WTC11 (cell line): Measurements from ENCODE around the gene BMP5.

ENCODE experiments used
- ATF1 ChIP-seq: sonication (generic); formaldehyde crosslinking; IDR thresholded peaks from 2 replicates; pipeline ENCODE4 v1.8.1; 2023; ENCODE audit warnings: mild to moderate bottlenecking, moderate library complexity, missing genetic modification reagents
- FOXJ3 ChIP-seq: sonication (generic); formaldehyde crosslinking; IDR thresholded peaks from 2 replicates; pipeline ENCODE4 v1.9.0; 2021; ENCODE audit warnings: missing genetic modification reagents, mild to moderate bottlenecking, borderline replicate concordance
- FOXK1 ChIP-seq: sonication (generic); formaldehyde crosslinking; IDR thresholded peaks from 2 replicates; pipeline ENCODE4 v1.8.0; 2022; ENCODE audit warnings: mild to moderate bottlenecking, moderate library complexity, missing genetic modification reagents
- NFYB ChIP-seq: sonication (generic); formaldehyde crosslinking; conservative IDR thresholded peaks from 2 replicates; pipeline ENCODE4 v1.8.0; 2022; ENCODE audit warnings: low read depth, missing genetic modification reagents
- TF ChIP-seq, protein P1 (sequence below): sonication (generic); formaldehyde crosslinking; IDR thresholded peaks from 2 replicates; pipeline ENCODE4 v1.8.0; 2022; ENCODE audit warnings: missing genetic modification reagents
- TF ChIP-seq, protein P2 (sequence below): fragments of 200-600 bp; IDR thresholded peaks from 2 replicates; pipeline ENCODE4 v1.8.0; 2022; ENCODE audit warnings: antibody characterized with exemption
- TF ChIP-seq, protein P3 (sequence below): sonication (generic); formaldehyde crosslinking; IDR thresholded peaks from 2 replicates; pipeline ENCODE4 v1.8.1; 2022; ENCODE audit warnings: mild to moderate bottlenecking, missing genetic modification reagents, moderate library complexity, borderline replicate concordance
- TF ChIP-seq, protein P4 (sequence below): sonication (generic); formaldehyde crosslinking; IDR thresholded peaks from 2 replicates; pipeline ENCODE4 v1.8.1; 2023; ENCODE audit warnings: mild to moderate bottlenecking, missing genetic modification reagents

DNA sequence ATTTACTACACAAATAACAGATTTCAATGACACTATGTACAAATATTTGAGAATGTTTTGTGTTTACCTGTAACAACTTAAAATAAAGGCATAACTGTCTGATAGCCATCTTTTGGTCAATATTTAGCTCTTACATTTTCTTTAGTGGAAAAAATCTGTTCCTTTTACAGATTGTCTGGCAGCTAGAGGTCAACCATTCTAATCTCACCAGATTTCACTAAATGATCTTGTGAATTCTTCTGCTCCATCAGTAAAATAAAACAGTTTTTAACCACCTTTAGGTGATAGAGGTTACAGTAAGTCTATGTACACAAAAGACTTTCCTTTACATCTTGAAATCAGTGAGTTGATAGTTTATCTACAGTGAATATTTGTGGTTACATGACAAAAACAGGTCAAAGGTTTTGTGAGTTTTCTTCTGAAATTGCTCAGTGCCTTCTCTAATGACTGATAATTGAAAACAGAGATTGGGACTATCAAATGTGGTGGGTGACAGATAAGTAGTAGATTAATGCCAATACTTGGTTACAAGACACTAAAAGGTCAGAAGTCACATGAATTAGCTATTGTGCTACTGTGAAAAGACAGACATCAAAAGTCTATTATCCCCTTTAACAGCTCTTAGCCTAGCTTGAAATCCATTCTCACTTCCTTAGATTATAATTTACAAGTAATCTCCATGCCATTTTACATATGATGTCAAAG lies 47.4 kb downstream of the BMP5 start:
- TF ChIP-seq, protein P1, sequence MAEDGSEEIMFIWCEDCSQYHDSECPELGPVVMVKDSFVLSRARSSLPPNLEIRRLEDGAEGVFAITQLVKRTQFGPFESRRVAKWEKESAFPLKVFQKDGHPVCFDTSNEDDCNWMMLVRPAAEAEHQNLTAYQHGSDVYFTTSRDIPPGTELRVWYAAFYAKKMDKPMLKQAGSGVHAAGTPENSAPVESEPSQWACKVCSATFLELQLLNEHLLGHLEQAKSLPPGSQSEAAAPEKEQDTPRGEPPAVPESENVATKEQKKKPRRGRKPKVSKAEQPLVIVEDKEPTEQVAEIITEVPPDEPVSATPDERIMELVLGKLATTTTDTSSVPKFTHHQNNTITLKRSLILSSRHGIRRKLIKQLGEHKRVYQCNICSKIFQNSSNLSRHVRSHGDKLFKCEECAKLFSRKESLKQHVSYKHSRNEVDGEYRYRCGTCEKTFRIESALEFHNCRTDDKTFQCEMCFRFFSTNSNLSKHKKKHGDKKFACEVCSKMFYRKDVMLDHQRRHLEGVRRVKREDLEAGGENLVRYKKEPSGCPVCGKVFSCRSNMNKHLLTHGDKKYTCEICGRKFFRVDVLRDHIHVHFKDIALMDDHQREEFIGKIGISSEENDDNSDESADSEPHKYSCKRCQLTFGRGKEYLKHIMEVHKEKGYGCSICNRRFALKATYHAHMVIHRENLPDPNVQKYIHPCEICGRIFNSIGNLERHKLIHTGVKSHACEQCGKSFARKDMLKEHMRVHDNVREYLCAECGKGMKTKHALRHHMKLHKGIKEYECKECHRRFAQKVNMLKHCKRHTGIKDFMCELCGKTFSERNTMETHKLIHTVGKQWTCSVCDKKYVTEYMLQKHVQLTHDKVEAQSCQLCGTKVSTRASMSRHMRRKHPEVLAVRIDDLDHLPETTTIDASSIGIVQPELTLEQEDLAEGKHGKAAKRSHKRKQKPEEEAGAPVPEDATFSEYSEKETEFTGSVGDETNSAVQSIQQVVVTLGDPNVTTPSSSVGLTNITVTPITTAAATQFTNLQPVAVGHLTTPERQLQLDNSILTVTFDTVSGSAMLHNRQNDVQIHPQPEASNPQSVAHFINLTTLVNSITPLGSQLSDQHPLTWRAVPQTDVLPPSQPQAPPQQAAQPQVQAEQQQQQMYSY, result no peak
- TF ChIP-seq NFYB (no peak), FOXJ3 (no peak), ATF1 (CRISPR knock-in tag) (no peak), FOXK1 (no peak)
- TF ChIP-seq, protein P2, sequence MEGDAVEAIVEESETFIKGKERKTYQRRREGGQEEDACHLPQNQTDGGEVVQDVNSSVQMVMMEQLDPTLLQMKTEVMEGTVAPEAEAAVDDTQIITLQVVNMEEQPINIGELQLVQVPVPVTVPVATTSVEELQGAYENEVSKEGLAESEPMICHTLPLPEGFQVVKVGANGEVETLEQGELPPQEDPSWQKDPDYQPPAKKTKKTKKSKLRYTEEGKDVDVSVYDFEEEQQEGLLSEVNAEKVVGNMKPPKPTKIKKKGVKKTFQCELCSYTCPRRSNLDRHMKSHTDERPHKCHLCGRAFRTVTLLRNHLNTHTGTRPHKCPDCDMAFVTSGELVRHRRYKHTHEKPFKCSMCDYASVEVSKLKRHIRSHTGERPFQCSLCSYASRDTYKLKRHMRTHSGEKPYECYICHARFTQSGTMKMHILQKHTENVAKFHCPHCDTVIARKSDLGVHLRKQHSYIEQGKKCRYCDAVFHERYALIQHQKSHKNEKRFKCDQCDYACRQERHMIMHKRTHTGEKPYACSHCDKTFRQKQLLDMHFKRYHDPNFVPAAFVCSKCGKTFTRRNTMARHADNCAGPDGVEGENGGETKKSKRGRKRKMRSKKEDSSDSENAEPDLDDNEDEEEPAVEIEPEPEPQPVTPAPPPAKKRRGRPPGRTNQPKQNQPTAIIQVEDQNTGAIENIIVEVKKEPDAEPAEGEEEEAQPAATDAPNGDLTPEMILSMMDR, result no peak
- TF ChIP-seq, protein P3, sequence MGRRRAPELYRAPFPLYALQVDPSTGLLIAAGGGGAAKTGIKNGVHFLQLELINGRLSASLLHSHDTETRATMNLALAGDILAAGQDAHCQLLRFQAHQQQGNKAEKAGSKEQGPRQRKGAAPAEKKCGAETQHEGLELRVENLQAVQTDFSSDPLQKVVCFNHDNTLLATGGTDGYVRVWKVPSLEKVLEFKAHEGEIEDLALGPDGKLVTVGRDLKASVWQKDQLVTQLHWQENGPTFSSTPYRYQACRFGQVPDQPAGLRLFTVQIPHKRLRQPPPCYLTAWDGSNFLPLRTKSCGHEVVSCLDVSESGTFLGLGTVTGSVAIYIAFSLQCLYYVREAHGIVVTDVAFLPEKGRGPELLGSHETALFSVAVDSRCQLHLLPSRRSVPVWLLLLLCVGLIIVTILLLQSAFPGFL (CRISPR knock-in tag), result no peak
- TF ChIP-seq, protein P4, sequence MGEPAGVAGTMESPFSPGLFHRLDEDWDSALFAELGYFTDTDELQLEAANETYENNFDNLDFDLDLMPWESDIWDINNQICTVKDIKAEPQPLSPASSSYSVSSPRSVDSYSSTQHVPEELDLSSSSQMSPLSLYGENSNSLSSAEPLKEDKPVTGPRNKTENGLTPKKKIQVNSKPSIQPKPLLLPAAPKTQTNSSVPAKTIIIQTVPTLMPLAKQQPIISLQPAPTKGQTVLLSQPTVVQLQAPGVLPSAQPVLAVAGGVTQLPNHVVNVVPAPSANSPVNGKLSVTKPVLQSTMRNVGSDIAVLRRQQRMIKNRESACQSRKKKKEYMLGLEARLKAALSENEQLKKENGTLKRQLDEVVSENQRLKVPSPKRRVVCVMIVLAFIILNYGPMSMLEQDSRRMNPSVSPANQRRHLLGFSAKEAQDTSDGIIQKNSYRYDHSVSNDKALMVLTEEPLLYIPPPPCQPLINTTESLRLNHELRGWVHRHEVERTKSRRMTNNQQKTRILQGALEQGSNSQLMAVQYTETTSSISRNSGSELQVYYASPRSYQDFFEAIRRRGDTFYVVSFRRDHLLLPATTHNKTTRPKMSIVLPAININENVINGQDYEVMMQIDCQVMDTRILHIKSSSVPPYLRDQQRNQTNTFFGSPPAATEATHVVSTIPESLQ, result no peak
